ENCODE data around the gene SUGCT. TPM values are rescaled to one million over a fixed set of nuclear protein-coding genes. Genes with fewer than 3 reads are reported as not detected.

Gene SUGCT
- total RNA-seq, 3 donors from 2014 or later (not counting 1 experiment from before 2014, with no cell fraction given), result 0.40 to 0.59 TPM; not detected in 1

GRCh38 chr7:40890088-40890692 is 755.4 kb downstream of the SUGCT start:
- no peaks in the 10 kb centered on the region for H3K4me1 Mint-ChIP-seq
- TF ChIP-seq CTCF (IDR thresholded peaks at IDR 0.05), result no peak
- H3K4me3 ChIP-seq (ENCODE audit: low read length), result no peak overlapping the region
- H3K27ac ChIP-seq (ENCODE audit: low read length), result no peak overlapping the region
- H3K9me3 ChIP-seq (ENCODE audit: control insufficient read depth, insufficient read depth, low read length), result peaks cover 4% of the 10 kb centered on the region
- 89% methylated on average over 1 of the region's 1 CpG for WGBS (ENCODE audit: insufficient coverage)
- ATAC-seq, result no peak
- H3K36me3 Mint-ChIP-seq, result peaks cover 16% of the 10 kb centered on the region
- no peaks in the 10 kb centered on the region for H3K27me3 Mint-ChIP-seq (ENCODE audit: low read depth in 2 of 2)
- H3K36me3 ChIP-seq (ENCODE audit: control insufficient read depth, insufficient read depth, low read length), result no peaks in the 10 kb centered on the region
- no peak for DNase-seq
- no peak overlapping the region for H3K27ac Mint-ChIP-seq
- H3K4me3 Mint-ChIP-seq, result no peak overlapping the region
- intact Hi-C loops (cut with micrococcal nuclease), result no loop called here
- peaks cover 21 to 22% of the 10 kb centered on the region in 2 donors for H3K9me3 Mint-ChIP-seq
- H3K4me1 ChIP-seq (ENCODE audit: control insufficient read depth, insufficient read depth, low read length), result no peaks in the 10 kb centered on the region
- no peaks in the 10 kb centered on the region for H3K27me3 ChIP-seq (ENCODE audit: control insufficient read depth, insufficient read depth, low read length)

DNA sequence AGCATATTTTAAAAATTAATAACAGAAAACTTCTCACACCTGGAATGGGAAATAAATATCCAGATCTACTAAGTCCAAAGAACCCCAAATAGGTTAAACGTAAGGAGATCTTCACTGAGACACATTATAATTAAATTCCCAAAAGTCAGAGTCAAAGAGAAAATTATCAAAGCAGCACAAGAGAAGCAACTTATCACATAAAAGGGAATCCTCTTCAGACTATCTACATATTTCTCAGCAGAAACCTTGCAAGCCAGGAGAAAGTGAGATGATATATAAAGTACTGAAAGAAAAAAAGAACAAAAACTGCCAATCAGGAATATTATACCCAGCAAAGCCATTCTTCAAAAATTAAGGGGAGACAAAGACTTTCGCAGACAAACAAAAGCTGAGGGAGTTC is 756.4 kb downstream of the SUGCT start:
- no peak for TF ChIP-seq CTCF (IDR thresholded peaks at IDR 0.05)
- Histone ChIP-seq H3K4me1 (ENCODE audit: control insufficient read depth, insufficient read depth, low read length) (no peaks in the 10 kb centered on the region), H3K27ac (ENCODE audit: low read length) (no peak overlapping the region), H3K4me3 (ENCODE audit: low read length) (no peak overlapping the region), H3K9me3 (ENCODE audit: control insufficient read depth, insufficient read depth, low read length) (peaks cover 4% of the 10 kb centered on the region), H3K27me3 (ENCODE audit: control insufficient read depth, insufficient read depth, low read length) (no peaks in the 10 kb centered on the region), H3K36me3 (ENCODE audit: control insufficient read depth, insufficient read depth, low read length) (no peaks in the 10 kb centered on the region)
- DNase-seq (no peak), ATAC-seq (no peak)
- Mint-ChIP-seq H3K27ac (no peak overlapping the region), H3K4me3 (no peak overlapping the region), H3K36me3 (peaks cover 9% of the 10 kb centered on the region), H3K27me3 (ENCODE audit: low read depth in 2 of 2) (no peaks in the 10 kb centered on the region), H3K4me1 (no peaks in the 10 kb centered on the region), H3K9me3 (peaks cover 18 to 21% of the 10 kb centered on the region in 2 donors)
- intact Hi-C loops (cut with micrococcal nuclease), result no loop called here
- 89% methylated on average over 1 of the region's 2 CpGs for WGBS (ENCODE audit: insufficient coverage)

DNA sequence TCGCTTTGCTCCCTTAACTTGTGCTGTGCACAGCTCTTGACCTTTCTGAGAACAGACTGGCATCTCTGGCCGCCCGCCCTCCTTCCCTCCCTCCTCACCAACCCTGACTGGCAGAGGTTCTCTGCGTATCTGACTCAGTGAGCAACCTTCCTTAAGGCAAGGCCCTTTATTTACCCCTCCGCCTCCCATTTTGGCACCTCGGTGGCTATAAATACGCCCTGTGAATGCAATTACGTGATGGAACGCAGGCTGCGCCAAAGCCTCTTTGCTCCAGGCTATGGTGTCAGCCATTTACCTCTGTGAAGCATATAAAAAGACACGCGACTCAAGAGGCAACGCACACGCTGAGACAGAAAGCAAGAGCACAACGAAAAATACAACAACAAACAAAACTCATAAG is 764.3 kb downstream of the SUGCT start:
- H3K27ac ChIP-seq (ENCODE audit: low read length), result no peak overlapping the region
- no peaks in the 10 kb centered on the region for H3K27me3 ChIP-seq (ENCODE audit: control insufficient read depth, insufficient read depth, low read length)
- DNase-seq, result no peak
- TF ChIP-seq CTCF (IDR thresholded peaks at IDR 0.05), result no peak
- H3K4me1 ChIP-seq (ENCODE audit: control insufficient read depth, insufficient read depth, low read length), result no peaks in the 10 kb centered on the region
- Mint-ChIP-seq H3K36me3 (no peaks in the 10 kb centered on the region), H3K4me1 (no peaks in the 10 kb centered on the region), H3K9me3 (peaks cover 0 to 5% of the 10 kb centered on the region in 2 donors), H3K27ac (no peak overlapping the region), H3K27me3 (ENCODE audit: low read depth in 2 of 2) (no peaks in the 10 kb centered on the region), H3K4me3 (no peak overlapping the region)
- intact Hi-C loops (cut with micrococcal nuclease), result no loop called here
- H3K36me3 ChIP-seq (ENCODE audit: control insufficient read depth, insufficient read depth, low read length), result no peaks in the 10 kb centered on the region
- H3K9me3 ChIP-seq (ENCODE audit: control insufficient read depth, insufficient read depth, low read length), result peaks cover 3% of the 10 kb centered on the region
- no peak overlapping the region for H3K4me3 ChIP-seq (ENCODE audit: low read length)
- 95% methylated on average over 15 of the region's 15 CpGs for WGBS (ENCODE audit: insufficient coverage)
- ATAC-seq, result no peak
